GM21526 (cell line): ENCODE results near the gene PID1.

ENCODE experiments used
- ATAC-seq: cut with Tn5 transposase; IDR thresholded peaks from one replicate; pipeline ENCODE4 v1.9.1; 2021; ENCODE audit warnings: moderate library complexity; ENCODE audit not compliant: unreplicated experiment, low FRiP score

PID1 gene

DNA sequence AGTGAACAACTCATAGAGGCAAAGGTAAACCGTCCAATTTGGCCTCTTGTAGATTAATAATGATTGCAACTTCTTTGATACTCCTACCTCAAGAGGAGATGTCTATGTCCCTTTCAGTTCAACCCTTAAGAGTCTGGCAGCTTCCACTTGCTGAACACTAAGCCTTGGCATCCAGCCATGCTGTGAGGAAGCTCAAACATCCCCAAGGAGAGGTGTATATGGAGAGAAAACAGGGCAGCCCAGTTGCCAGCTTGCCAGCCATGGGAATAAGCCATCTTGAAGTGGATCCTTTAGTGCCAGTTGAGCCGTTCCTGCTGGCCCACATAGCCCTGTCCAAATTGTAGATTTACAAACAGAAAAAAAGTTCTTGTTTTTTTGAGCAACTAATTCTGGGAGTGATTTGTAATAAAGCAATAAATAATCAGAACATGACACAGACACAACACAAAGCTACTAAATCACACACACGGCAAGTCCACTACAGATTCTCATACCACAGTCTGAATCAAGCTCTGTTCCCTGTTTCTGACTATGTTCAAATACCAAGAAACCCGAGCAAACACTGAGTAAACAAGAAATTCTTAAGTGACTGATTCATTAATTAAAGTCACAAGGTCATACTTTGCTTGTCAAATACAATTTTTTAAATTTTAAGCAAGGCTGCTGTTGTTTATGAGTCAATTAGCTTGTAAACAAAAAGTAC is 96.1 kb downstream of the PID1 start:
- no peak for ATAC-seq

DNA sequence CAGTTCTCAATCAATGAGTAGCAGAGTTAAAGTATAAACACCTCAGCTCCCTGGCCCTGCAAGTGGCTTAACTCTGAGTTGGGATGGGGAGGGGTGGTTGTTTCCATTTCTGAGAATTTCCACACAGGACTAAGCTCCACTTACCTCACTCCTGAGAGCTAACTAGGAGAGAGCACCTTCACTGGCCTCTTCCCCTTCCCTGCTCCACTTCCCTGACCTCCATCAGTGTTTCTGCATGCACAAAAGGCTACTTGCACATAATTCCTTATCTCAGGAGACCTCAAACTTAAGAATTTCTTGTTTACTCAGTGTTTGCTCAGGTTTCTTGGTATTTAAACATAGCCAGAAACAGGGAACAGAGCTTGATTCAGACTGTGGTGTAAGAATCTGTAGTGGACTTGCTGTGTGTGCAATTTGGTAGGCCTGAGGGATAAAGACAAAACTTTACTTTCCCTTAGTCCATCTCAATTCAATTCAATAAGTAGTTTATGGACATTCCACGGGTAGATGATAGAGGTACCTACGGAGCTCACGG is 97.2 kb downstream of the PID1 start:
- ATAC-seq = no peak

DNA sequence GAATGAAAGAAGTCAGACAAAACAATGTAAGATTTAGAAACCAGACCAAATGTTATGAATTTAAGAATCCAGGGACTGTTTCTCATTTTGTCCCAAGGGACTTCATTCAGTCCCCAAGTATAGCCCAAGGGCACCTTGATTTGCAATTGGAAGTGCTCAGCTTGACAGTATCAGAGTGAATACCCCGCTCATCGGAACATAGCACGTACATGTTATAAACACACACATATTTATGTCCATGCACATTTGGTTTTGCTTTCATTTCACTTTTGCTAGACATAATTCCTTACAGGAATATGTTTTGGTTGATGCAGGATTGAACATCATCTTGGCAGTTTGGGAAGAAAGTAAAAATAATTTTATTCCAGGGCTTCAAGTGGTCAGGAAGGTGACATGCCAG is 100.2 kb downstream of the PID1 start:
- ATAC-seq = no peak

DNA sequence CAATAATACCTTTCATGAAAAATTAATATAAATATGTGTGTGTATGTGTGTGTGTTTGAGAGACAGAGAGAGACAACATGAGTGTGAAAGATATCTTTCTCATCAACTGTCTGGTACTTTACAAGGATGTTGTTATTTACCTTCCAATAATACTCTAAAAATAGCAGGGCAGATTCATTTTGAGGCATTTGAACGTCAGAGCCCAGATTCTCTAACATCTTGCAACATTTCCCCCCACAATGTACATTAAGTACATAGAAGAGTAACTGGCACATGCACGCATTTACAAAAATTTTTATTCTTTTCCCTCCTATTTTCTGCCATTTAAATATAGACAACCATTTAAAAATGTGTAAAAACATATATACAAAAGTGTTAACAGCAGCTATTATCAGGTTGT is 100.9 kb downstream of the PID1 start:
- no peak for ATAC-seq

DNA sequence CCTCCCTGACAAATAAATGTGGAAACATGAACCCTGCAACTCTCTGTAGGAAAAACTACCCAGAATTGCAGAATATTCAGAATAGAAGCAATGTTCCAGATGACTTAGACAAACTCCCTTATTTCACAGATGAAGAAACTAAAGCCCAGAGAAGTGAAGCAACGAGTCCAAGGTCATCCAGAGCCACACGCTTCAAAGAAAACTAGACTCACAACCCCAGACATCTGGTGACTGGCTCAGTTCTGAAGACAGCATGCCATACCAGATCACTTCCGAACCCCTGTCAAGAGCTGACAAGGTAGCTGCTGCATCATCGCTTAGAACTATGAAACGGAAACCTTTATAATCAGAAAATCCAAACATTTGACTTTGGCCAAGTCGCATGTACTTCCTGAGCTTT is 101.3 kb downstream of the PID1 start:
- ATAC-seq = no peak

DNA sequence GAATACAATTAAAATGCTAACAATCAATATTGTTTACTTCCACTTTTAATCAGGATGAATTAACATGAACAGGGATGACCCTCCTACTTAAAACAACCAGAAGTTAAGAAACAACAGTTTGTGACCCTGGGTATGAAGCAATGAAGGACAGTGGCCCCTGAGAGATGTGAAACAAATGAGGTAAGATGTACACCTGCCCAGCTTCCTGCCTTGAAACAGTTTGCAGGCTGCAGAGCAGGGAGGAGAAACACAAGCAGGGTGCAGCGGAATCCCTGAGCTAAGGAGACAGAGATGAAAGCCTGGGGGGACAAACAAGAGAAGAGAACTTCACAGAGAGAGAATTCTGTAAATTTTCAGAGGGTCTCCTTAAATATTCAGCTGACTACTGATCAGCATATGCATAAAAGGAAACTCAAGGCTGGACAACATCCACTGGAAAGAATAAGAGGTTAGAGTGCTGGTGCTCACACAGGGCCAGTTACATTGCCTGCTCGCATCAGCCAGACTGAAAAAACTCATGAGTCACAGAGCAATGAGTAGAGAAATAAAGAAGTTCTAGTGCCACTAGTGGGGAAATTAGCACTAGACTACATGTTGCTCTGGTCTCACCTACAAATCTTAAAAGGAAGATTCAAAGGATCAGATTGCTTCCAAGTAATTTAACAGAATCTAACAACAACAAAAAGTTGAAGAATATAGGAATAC is 106.4 kb downstream of the PID1 start:
- no peak for ATAC-seq

DNA sequence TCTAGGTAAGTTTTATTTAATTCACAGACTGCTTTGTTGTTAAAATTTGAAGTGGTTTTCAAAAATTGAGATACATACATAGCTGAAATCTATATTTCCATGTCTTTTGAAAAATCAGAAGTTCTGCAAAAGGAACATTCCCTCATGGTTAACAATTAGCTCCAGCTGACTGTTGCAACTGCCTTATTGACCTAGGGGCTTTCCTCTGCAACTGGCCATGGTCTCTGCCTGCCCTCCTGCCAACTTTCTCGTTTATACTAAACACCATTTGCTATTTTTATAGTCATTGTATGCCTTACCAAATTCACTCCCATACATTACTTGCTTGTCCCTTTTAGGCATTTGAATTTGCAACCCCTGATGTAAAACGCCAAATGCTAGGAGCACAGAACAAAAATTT is 107.2 kb downstream of the PID1 start:
- ATAC-seq = no peak

DNA sequence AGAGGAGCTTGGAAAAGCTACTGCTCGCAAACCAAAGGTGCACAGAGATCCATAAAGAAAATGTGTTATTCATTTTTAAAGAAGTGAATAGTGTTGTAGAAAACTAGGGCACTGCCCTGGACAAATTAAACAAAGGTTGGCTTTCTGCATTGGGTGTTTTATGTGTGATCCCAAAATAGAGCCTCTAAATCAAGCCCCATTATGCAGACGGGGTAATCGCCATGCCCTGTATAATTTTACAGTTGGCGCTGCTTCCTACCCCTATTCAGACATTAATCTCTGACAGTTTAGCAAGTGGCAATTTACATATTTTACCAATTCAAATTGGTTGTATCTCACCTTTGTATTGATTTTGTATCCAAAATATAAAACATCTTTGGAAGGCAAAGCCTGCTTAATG is 109.1 kb downstream of the PID1 start:
- no peak for ATAC-seq

DNA sequence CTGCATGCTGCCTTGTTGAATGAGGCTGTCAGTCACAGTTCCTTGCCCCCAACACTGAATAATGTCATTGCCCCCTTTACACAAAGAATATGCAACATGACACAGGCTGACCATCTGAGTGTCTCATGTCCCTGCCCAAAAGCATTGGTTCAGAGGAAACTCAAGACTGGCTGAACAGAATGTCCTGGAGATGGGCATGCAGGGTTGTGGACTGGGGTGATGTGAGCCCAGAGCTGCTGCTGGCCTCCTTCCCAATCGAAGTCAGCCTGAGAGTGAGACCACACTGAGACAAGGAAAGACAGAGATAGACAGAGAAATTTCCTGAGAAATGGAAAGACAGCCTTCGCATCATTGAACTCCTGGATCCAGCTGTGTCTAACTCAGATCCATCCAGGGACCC is 110.1 kb downstream of the PID1 start:
- no peak for ATAC-seq

DNA sequence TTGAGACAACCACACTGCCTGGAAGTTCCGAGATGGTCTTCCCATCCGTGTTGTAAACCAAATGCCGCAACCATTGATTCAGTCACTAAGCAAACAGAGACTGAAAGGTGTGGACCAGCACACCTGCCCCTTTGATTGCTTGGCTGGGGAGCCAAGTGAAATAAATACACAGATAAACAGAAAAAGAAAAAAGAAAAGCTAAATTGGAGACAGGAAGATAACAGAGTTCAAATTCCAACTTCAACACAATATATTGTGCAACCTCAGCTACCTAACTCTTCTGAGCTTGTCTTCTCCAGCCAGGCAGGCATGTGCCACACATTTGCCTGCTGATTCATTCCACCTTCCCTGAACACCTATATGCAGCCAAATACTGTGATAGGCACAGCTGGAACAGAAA is 110.9 kb downstream of the PID1 start:
- no peak for ATAC-seq

DNA sequence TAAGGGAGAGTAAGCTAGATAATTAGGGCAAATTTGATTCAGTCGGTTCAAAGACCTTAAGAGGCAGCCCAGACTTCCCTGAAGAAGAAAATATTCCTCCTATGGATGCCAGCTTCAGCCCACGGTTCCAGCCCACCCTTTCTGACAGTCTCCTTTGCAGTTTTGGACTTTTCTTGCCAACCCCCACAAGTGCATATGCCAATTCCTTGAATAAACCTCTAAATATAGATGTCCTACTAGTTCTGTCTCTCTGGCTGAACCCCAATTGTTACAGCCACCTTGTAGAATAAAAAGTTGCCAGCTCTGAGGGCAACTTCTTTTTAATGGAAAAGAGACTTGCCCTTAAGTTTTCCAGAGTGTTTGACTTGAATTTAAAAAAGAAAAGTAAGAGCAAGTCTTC is 111.7 kb downstream of the PID1 start:
- ATAC-seq = no peak

DNA sequence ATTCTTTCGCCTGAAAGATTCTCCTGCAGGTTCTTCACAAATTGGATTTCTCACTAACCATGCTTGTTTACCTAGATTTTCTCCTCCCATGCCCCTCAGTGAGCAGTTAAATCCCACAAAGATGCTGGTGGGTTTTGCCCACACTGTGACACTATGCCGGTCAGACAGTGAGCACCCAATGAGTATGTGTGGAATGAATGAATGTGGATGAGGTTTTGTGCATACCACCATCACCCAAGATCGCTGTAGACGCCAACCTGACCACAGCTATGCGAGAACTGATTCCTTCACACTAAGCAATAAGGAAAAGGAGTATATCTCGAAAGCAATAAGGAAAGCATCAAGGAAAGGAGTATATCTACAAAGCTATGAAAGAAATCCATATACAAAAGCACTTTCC is 116.7 kb downstream of the PID1 start:
- no peak for ATAC-seq

DNA sequence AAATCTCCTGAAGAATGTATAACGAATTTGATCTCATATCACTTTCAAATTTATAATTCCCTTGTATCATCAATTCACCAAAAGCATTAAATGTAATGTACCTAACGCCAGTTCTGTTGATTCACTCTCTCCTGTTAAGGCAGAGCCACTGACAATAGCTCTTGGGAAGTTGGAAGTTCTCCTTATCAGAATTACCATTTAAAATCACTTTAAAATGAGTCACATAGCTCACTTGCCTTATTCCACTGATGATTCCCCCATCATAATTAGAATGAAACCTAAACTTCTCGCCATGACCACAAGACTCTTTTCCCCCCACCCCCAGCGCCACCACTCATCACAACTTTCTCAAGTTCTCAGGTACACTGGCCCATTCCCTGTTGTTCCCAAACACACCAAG is 117.1 kb downstream of the PID1 start:
- ATAC-seq = no peak

DNA sequence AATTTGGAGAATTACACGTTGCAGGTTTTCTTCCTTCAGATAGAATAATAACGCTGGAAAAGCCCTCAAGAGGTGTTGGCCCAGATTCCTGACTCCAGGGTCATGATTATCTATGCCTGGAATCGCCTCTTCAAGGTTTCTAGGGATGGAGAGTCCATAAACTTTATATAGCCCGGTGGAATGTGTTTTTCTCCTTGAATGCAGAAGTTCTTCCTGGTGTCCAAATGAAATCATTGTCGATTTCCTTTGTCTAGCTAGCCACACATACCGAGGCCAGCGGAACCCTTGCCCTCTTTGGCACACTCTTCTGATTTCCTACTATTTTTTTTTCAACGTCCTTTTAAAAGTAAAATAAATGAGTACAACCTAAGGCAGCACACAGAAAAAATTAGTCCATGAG is 117.8 kb downstream of the PID1 start:
- ATAC-seq = no peak

DNA sequence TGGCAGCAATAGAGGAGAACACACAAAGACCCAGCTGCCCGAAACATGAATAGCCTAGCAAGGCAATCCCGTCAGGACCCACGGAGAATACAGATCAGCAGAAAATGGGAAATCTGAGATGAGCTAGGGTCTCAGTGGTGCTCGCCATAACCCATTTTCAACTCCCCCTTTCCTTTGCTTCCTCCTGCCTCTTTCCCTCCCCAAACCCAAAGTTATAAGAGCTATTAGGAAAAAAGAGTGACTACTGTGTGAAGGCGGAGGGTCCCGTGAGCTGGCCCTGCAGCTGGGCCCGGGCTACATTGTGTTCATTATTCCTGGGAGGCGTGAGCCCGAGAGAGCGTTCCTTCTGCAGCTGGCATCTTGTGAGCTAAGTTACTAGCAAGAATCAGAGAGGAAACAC is 118.4 kb downstream of the PID1 start:
- ATAC-seq = no peak

DNA sequence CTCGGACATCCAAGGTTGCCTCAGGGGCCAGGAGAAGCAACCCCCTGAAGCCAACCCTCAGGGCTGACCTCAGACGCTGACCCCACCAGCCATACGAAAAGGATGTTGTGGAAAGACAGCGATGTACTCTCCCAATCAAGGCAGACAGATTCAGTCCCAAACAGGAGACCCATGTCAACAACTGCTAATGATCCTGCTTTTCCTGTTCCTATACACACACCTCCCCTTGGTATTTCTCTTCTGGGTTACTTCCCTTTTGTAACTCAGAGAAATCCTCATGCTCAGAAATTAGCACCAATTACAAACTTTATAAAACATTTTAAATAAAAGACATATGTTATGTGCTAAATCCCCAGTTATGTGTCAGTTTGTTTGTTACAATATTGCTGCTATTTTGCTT is 120.8 kb downstream of the PID1 start:
- no peak for ATAC-seq

DNA sequence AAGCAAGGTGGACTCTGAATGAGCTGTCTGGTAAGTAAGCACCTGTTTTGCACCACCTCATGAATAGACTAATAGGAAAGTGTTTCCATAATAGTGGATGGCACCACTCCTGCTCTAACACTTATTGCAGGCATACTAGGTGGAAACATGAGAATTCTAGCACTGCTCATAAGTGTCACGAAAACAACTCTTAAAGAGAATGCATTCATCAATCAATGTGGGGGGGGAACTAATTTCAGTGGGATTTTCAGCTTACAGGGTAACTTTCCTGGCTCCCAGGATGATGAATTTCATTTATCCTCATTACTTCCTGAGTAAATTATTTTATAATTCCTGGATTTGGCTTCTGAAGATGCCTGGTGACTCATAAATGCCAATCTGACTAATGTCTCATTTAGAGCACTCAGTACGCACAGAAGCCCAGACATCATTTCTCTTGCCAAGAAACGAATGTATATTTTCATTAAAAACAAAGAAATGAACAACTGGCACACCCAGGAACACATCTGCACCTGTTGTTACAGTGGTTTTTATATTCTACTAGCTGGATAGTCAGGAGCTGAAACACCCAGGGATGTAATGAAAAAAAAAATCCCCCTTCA is 129.6 kb downstream of the PID1 start:
- no peak for ATAC-seq

DNA sequence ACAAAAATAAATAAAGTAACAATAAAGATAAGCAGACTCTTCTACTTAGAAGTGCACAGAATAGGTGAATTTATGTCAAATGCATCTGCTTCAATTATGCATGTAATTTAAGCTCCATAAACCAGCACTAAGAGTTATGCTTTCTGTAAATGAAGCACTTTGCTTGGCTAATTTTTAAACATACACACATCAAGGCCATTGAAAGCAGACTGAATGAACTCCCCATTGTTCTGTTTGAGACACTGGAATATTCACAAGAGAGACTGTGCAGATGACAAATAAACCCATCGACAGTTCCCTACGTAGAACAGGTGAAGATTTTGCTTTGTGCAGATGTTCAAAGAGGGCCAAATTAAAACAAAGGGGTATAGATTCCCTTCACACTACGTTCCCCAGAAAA is 133.4 kb downstream of the PID1 start:
- ATAC-seq = no peak

DNA sequence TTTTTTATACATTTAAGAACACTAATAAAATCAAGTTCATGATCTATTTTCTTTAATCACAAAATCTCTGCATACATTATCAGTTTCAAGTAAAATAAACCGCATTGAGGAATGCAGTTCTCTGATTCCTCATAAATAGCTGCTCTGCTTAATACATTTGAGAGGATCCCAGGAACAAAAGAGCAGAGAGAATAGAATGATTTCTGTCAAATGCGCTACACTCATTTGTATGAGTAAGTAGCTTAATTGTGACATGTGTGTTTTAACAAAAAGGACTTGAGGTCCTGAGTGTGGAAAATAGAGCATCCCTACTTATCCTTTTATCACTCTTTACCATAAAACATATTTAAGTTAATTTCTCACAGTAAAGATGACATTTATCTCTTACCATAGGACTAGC is 134.0 kb downstream of the PID1 start:
- ATAC-seq = no peak

DNA sequence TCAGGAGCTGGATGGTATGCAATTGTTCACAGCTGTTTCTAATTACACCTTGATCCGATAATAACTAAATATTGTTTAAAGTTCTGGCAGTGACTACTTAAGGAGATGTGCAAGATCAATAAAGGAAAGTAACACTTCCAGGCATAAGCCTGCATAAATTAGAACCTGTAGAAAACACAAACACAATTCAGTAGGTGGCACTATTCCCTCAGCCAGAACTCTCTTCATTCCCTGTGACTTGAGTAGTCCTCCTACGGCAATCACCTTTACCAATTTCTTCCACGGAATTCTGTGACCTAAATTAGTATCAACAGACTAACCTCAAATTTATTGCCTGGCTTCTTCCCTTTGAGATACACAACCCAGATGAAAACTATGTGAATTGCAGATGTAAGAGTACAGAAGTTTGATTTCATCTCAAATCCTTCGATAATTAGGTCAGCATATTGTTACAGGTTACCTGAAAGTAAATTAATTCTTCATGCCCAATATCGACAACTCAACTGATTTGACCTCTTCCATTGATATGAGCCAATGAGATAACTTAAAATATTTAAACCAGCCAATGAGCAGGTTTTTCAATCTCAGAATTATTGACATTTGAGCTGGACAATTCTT is 137.8 kb downstream of the PID1 start:
- ATAC-seq = no peak

DNA sequence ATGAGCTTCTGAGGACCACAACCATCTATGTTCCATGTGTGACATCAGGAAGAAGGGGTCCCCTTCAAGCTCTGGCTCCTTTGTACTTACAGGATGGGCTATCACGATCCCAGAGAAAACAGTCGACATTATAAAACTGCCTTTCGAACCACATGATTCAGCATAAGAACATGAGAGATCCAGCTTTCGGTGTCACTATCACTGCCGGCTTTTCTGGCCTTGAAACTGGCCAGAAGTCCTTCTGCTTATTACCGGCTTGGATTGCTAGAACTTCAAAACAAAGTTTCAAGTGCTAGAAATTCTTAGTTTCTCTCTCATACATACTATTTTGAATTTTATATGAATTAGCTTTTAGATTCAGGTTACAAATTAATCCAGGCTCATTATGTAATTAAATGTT is 138.9 kb downstream of the PID1 start:
- no peak for ATAC-seq
